Measurements from ENCODE around the gene ZDHHC1.
"Not testable (repeated sequence)": the region's sequence is repeated elsewhere in the genome, so short reads cannot be mapped to it uniquely, and the experiment has no call there.

The ZDHHC1 gene

DNA sequence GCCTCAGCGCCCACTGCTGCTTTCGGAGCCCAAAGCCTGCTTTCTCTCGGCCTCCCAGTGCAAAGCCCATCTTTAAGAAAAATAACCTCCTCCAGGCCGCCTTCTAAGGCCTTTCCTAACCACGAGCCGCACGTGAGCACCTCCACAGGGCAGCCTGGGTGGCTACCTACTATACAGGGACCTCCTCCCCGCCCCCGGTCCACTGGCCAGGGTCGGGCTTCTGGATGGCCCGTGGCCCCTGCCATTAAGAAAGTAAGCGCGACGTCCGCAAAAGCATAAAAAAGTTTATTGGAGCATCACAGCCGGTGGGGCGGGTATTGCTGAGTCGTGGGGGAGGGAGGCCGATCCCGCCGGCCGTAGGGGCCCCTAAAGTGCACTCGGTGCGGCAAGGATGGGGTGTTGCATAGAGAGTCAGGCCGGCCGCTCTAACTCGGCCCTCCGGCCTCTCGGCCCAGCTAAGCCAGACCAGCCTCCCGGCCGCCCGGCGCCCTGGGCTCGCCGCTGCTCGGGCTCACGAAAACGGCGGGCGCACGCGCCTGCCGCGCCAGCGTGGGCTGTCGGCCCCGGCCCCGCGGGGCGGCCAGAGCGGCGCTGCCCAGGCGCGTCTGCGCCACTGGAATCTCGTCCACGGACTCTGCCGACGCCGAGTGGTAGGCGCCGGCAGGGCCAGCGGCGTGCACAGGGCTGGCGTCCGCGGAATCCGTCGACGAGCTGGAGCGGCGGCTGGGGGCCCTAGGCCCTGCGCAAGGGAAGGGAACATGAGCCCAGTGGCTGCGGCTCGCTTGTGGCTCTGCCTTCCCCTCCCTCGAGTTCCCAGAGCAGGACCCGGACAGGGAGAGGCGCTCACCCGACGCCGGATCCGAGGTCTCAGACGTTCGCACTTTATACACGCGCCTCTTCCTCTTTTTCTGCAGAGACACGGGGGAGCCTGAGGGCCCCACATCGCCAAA lies 21.8 kb downstream of the ZDHHC1 start:
- no peak for DNase-seq (ENCODE audit: low spot score)

DNA sequence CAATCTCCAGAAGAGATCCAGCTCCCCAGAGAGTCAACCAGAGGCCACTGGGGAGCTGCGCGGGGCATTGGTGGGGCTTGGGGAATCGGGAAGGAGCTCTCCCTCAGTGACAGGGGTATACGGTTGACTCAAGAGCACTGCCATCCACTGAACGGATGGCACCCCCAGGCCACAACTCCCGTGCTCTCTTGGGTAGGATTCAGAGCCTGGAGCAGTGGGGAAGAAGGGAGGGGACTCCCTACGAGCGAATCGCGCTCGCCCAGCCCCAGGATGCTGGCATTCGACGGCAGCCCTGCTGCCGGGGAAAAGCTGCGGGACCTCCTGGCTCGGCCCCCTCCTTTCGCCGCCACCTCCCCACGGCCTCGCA lies 22.5 kb downstream of the ZDHHC1 start:
- DNase-seq (ENCODE audit: low spot score): no peak

DNA sequence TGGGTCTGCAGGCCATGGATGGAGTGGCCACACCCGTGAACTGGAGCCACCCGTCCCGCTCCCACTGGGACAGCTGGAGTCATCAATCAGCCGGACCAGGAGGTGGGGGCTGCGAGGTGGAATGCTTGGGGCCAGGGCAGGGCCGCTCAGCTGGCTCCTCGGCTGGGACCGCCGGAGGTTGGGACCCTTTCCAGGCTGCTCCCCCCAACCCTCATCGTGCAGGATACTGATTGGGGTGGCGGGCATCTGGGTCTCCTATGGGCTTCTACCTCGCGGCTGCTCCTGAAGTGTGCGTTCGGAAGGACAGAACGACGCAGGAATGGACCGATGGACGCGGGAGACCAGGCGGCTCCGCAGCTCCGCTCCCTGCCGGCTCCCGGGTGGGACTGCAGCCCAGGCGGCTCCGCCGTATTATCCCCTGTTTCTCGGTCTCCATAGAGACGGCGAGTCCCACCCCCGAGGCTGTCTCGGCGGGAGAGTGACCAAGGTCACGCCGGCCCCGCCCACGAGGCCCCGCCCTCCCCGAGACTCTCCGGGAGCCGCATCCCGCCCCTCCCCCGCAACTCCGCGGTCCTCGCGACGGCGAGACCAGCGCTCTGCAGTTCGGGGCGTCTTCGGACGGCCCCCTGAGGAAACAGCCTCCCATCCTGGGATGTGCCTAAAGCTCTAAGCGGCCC lies 23.0 kb downstream of the ZDHHC1 start, which contains the start of gene TPPP3:
TPPP3 (minus strand) TSS at position 388 of the 677 bp plus-strand sequence. CDS start 2,387 bp downstream, outside the sequence.
- peak; percentile 92 for DNase-seq (ENCODE audit: low spot score)

DNA sequence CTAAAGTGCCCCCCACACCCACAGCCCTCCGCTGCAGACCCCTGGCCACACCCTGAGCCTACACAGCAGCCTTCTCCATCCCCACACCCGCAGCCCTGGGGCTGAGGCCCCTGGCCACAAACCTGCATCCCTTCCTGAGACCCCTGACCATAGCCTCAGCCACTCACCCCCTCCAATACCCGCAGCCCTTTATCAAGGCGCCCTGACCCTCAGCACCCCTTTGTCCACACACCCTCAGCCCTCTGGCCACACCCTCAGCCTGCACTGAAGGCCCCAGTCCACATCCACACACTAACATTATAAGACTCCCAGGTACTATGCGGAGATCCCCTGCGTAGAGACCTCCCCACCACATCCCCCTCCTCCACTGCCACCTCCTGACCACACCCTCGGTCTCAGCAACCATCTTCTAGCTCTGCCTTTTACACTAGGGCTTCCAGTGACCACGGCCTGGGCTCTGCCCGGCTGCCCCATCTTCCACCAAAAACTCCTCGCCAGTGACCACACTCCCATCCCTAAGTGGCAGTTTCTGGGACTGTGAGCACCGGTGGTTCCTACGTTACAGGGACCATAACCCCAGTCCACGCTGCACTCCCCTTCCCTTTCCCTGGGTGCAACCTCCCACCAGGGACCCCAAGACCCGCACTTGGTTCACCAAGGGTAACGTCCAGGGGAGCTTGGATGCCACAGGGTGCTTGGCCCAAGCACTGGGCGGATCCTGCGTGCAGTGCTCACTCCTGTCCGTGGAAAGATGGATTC lies 23.8 kb downstream of the ZDHHC1 start:
- DNase-seq (ENCODE audit: low spot score): no peak

DNA sequence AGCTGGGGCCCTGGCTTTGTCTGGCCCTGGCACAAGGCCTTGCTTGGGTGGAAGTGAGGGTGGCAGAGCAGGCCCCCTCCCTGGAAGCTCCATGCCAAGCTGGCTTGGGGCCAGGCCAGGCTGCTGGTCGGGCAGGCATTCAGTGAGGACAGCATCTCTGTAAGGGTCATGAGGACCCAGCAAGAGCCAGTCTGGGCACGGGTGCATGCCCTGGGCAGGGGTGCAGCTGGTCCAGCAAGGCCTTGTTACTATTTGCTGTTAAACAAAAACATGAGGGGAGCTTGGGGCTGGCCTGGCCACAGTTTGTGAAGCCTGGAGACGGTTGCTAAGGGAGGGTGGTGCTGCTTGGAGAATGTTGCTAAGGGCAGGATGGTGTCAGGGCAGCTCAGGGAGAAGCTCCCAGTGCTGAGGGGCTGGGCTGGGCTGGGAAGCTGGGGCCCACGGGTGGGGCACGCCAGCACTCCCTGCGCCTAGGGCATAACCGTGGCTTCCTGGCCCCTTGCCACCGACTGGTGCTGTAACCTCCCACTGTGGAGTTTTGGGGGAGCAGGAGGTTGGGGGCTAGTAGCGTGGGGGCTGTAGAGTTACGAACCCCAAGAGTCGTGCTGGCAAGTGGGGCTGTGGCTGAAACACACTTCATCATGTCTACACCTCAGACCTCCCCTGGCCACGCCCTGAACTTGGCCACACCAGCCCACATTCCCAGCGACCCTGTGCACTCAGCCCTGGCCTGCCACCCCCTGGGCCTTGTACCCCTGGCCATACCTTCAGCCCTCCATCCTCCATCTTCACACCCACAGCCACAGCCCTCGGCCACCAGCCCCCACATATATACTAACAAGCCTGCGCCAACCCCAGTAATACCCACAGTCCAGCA lies 24.6 kb downstream of the ZDHHC1 start:
- no peak for DNase-seq (ENCODE audit: low spot score)

DNA sequence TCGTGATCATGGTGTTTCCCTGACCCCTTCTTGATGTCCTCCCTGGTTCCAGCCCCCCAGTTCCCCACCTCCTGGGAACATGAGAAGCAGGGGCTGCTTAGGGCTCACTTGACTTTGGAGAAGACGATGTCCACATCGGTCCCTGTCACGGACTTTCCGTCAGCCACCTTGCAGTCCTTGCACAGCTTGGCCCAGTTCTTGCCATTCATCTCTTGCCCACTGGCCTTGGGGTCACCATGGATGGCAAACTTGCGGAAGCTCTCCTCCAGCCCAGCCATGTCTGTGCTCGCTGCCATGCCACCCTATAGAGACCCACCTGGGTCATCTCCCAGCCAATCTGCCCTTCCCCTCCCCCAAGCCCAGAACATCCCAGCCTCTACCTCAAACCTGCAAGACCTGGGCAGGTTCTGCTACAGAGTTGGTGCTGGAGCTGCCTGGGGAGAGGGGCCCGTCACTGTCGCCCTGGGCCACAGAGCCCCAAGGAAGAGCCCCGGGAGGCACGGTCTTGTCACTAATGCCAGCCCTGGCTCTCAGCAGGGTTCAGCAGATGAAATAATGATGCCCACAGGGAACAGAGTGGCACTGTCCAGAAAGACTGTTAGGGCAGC lies 25.4 kb downstream of the ZDHHC1 start:
- DNase-seq (ENCODE audit: low spot score): no peak

DNA sequence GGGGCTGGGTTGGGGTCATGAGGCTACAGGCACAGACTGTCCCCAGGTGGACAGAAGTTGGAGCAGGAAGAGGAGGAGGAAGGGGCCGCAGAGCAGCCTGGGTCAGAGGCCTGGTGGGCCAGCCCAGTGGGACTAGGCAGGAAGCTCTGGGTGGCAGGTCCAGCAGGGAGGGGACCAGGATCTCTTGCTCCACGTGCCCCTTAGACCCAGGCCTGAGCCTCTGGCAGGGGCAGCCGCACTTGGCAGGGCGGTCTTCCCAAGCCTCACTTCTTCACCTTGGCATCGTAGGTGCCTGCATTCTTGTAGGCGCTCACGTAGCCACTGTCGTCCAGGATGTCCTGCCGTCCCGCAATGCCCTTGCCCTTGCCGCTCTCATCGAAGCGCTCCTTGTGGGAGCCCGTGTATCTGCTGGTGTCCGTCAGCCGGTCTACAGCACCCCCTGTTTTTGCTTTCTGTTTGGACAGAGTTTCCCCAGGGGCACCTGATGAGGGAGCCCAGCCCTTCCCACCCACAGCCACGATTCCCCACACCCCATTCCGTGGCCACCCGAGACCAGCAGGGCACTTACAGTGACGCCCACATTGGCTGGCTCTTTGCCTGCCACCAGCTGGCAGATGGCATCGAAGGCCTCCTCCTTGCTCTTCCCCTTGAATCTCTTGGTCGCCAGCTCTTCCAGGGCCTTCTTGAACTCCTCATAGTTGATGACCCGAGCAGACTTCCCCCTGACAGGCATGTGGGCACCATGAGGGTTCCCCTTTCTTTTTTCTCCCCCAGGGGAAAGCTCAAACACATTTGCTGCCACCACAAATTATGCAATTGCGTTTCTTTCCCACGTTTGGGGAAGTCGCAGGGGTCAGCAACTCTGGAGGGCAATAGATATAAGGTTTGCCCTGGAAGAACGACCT lies 26.1 kb downstream of the ZDHHC1 start:
- no peak for DNase-seq (ENCODE audit: low spot score)

DNA sequence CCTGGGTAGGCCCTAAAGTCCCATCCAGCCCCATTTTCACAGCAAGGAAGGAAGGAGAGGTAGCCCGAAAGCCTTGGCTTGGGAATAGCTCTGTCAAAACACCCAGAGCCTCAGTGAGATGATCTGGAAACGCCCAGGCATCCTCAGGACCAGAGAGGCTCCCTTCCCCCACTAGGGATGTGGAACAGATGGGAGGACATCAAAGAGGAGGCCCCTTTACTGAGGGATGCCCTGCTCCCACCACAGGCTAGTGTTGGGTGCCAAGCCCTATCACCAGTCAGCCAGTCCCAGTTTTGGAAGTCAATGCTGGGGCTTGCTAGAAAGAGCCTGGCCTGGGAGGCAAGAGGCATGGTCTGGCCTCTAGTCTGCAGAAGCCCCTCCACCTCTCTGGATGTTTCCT lies 27.7 kb downstream of the ZDHHC1 start:
- no peak for DNase-seq (ENCODE audit: low spot score)

DNA sequence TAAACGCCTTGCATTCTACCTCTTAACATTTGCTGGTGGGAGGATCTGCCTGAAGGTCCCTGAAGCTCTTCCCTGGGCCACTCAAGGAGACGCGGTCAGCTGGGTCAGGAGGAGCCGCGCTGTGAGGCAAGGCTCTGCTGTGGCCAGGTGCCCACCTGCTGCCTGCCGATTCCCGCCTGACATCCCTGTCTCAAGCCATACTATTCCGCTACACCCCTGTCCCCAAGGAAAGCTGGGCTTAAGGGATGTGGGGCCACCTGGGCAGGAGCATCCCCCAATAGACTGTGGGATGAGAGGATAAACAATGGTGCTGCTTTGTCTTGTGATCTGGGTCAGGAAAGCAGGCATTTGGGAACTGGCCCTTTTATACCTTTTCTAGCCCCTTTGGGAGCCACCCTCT lies 28.1 kb downstream of the ZDHHC1 start:
- DNase-seq (ENCODE audit: low spot score): no peak

DNA sequence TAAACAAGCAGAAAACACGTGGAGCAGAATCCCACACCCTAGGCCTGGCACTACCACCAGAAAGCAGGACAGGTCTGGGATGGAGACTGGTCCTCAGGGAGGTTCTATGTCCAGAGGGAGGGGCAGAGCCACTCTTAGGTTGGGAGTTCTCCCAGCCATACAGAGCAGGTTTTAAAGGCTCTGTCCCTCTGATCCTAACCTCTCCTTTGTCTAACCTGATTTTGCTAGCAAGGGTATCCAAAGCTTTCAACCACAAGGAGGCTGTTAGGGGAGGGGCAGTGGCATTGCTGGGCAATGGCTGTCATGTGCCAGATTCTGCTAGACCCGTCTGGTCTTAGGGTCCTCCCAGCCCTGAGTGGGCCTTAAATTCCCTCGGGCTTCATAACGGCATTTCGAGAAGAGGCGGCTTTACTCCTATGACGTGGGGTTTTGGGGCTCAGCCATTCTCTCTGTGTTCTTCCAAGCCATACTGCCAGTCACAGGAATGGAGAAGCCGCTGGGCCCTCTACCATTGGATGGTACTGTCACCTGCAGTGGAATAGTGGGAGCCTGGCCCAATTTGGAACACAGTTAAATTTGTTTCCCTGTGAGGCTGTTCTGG lies 28.7 kb downstream of the ZDHHC1 start:
- DNase-seq (ENCODE audit: low spot score): no peak

DNA sequence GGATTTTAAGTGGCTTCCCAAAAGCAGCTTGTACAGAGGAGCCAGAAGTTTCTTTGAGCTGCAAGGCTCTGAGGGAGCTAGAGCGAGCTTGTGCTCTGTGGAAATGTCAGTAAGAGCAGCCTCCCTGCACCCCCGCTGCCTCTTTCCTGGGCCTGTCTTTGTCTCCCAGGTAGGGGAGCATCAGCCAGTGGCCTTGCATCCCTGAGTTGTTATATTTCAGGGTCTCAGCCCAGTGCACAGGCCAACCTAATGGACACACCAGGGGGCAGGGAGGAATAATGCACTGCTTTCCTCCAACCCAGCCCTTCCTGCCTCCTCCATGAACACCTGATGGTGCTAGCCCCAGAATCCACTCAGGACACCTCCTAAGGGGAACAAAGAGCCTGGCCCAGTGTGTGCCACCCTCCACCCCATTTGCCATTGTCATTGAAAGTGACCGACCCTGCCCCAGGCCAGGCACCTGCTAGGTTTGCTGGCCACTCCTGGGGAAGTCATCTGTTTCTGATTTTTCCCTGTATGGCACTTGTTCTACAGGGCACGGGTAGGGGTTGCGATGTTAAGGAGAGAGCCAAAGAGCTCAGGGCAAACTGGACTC lies 29.3 kb downstream of the ZDHHC1 start:
- no peak for DNase-seq (ENCODE audit: low spot score)

DNA sequence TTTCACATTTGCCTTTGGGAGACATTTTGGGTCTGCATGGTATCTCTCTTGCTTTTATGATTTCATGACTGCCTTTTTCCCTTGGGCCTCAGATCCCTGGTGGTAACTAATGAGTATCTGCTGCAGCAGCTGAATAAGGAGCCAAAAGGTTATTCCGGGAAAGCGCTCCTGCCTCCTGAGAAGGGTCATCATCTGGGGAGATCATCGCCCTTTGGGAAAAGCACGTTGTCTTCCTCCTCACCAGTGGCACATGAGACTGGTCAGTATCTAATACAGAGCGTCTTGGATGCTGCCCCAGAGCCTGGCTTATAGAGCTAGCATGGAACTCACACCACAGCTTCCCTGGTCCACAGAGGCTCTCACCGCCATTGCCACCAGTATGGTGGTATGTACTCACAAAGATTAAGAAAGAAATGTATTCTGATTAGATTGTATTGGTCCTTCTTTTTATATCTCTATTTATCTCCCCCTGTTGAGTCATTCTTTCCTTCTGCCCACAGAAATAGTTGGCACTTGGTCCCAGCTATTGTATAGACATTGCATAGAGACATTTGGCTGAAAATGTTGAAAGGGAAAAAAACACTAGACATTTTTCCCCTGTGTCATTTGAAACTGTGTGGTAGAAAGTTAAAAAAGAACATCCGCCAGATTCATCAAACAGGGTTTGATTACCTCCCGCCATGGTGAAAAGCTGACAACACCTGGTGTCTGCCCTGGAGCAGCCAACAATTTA lies 31.3 kb downstream of the ZDHHC1 start:
- DNase-seq (ENCODE audit: low spot score): no peak

DNA sequence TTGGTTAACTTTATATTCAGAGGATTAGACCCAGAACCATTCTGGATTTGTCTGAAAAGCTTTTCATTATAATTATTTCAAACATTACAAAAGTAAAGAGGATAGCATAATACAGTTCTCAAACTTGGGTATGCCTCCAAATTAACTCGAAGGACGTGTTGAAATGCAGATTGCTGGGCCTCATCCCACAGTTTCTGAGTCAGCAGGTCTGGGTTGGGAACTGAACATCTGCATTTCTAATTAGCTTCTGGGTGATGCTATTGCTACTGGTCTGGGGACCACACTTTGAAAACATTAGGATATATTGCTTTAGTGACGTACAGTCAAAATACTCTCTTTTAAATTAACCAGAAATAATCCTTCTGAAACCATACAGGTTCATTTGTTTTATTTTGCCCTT lies 33.0 kb downstream of the ZDHHC1 start:
- DNase-seq (ENCODE audit: low spot score): no peak

DNA sequence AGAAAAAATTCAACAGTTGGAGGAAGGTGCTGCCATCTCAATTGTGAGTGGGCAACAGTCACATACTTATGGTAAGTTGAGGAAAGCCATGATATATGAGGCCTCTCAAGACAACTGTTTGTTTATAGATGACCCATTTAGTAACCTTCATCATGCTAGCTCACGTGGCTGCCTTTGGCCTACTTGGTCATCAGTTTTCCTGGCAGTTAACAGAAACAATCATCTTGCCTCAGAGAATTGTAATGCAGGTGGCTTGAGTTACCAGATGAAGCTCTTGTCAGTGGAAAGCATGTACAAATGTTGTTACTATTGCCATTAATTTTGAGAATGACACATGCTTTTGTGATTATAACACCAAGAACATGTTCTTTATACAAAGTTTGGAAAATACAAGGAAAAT lies 37.6 kb downstream of the ZDHHC1 start:
- DNase-seq (ENCODE audit: low spot score): no peak

DNA sequence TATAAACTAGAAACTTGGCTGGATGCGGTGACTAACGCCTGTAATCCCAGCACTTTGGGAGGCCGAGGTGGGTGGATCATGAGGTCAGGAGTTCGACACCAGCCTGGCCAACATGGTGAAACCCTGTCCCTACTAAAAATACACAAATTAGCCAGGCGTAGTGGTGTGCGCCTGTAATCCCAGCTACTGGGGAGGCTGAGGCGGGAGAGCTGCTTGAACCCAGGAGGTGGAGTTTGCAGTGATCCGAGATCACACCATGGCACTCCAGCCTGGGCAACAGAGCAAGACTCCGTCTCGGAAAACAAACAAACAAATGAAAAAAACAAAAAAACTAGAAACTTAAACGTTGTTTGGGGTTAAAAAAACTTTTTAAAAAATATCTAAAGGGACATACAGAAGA lies 40.3 kb downstream of the ZDHHC1 start:
- not testable (repeated sequence) for DNase-seq (ENCODE audit: low spot score)

DNA sequence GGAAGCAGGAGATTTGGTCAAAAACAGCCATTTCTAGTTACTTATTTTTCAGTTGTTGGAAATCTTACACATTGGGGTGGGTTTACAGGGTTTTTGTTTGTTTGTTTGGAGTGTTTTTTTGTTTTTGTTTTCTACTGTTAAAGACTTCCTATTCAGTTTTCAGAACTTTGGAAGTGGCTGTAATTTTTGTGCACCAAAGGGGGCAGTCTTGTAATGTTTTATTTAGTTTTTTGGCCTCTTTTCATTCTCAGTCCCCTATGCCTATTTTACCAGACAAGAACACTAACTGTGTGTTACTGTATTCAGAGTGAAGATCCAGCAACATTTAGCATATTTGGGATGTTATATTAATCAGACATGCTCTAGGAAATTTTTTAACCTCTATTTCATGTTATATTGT lies 43.6 kb downstream of the ZDHHC1 start:
- DNase-seq (ENCODE audit: low spot score): no peak

DNA sequence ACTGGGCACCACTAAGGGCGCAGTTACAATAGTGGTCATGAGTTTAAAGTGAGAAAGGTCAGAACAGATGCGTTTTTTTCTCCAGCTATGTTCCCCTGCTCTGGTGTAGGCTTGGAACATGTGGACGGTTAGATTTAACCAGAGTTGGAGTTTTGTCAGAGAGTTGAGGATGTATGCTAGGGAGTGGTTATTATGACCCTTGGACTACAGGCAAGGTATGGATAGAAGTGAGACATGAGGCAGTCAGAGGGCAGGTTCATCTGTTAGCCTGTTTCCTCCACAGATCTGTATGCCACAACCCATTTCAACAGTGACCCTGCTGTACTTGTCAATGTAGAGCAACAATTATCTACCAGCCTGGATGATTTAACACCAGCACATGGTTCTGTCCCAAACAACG lies 45.6 kb downstream of the ZDHHC1 start:
- DNase-seq (ENCODE audit: low spot score): no peak

DNA sequence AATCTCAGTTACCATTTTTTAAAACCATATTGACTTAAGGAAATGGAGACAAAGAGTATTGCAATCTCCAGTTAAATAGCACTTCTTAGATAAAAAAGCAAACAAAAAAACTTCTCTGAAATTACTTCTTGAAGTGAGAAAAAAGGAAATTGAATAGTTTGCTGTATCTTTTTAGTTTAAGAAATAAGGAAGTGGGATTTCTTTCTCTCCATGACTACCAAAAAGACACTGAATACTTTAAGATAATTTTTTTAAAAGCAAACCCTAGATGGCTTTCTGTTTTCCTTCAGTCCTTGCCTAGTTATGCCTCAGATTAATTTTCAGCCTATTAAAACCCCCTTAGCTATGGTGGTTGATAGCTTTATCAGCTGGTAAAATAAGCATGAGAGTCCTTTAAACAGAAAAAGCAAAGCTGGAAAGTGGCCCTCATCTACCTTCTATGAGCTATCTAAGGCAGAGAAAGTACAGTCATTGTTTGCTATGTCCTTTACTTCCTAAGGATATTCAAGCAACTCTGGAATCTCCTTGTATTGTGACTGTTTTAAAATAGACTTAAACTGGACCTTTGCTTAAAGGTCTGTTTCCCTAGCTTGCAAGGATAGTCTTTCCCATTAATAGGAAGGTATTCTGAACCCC lies 51.6 kb downstream of the ZDHHC1 start:
- DNase-seq (ENCODE audit: low spot score): no peak

Data from HuH-7 (cell line).